GM12874 (cell line): ENCODE results near the gene AASDHPPT.

Experiments used
- CTCF ChIP-seq: IDR thresholded peaks from 2 replicates; pipeline ENCODE4 v1.5.1; 2011; ENCODE audit warnings: low read depth, mild to moderate bottlenecking, control low read depth, low read length, moderate library complexity; ENCODE audit not compliant: insufficient read depth

The AASDHPPT gene

GRCh38 chr11:106077609-106078455 is at the start of gene AASDHPPT:
Gene AASDHPPT (plus strand): TSS chr11:106077662. CDS start chr11:106077711, 49 bp downstream.
- TF ChIP-seq CTCF, result no peak

- no peak for TF ChIP-seq CTCF
These were observed 46.9 kb upstream of the AASDHPPT start for GRCh38 chr11:106030609-106031008.

GRCh38 chr11:106031202-106031810 is 46.2 kb upstream of the AASDHPPT start:
- no peak for TF ChIP-seq CTCF

- no peak for TF ChIP-seq CTCF
These were observed 45.5 kb upstream of the AASDHPPT start for GRCh38 chr11:106031936-106032335.

GRCh38 chr11:106032861-106033260 is 44.6 kb upstream of the AASDHPPT start:
- no peak for TF ChIP-seq CTCF

GRCh38 chr11:106043540-106043939 is 33.9 kb upstream of the AASDHPPT start:
- TF ChIP-seq CTCF, result no peak

- TF ChIP-seq CTCF, result no peak
These were observed 29.8 kb upstream of the AASDHPPT start for GRCh38 chr11:106047631-106048030.
